DOHH2 (cell line): ENCODE measurements around the gene GREM2.

Source experiments
- H3F3A ChIP-seq: fragments of 200-600 bp; sonication (generic), shearing (Covaris generic); 2 replicates; pipeline ENCODE4 v1.6.0; 2016; ENCODE audit warnings: antibody characterized with exemption, mild to moderate bottlenecking; ENCODE audit not compliant: control insufficient read depth, insufficient read depth
- H3K27ac ChIP-seq: fragments of 200-600 bp; sonication (generic); 2 replicates; pipeline ENCODE4 v1.5.1; 2014; ENCODE audit warnings: low read depth, mild to moderate bottlenecking, low read length, moderate library complexity
- H3K27me3 ChIP-seq: fragments of 200-600 bp; sonication (generic); 2 replicates; pipeline ENCODE4 v1.6.1; 2014; ENCODE audit warnings: mild to moderate bottlenecking, low read length, mixed read lengths; ENCODE audit not compliant: control insufficient read depth
- H3K36me3 ChIP-seq: fragments of 200-600 bp; sonication (generic); 2 replicates; pipeline ENCODE4 v1.6.1; 2014; ENCODE audit warnings: mild to moderate bottlenecking, low read length, moderate library complexity, mixed read lengths; ENCODE audit not compliant: control insufficient read depth
- H3K4me1 ChIP-seq: fragments of 200-600 bp; sonication (generic); 2 replicates; pipeline ENCODE4 v1.6.1; 2014; ENCODE audit warnings: mild to moderate bottlenecking, low read length, mixed read lengths; ENCODE audit not compliant: control insufficient read depth
- H3K4me2 ChIP-seq: fragments of 200-600 bp; sonication (generic); 2 replicates; pipeline ENCODE4 v1.6.0; 2014; ENCODE audit warnings: mild to moderate bottlenecking, low read length, moderate library complexity
- H3K4me3 ChIP-seq: fragments of 200-600 bp; sonication (generic); 2 replicates; pipeline ENCODE4 v1.5.1; 2014; ENCODE audit warnings: mild to moderate bottlenecking, low read length, mixed read lengths
- H3K79me2 ChIP-seq: fragments of 200-600 bp; sonication (generic); 2 replicates; pipeline ENCODE4 v1.6.1; 2014; ENCODE audit warnings: mild to moderate bottlenecking, low read length, mixed read lengths; ENCODE audit not compliant: control insufficient read depth
- H3K9me2 ChIP-seq: fragments of 200-600 bp; sonication (generic); replicated peaks from 2 replicates; pipeline ENCODE4 v1.6.1; 2014; ENCODE audit warnings: mild to moderate bottlenecking, low read length, mixed read lengths; ENCODE audit not compliant: control insufficient read depth
- H3K9me3 ChIP-seq: fragments of 200-600 bp; sonication (generic); 2 replicates; pipeline ENCODE4 v1.6.1; 2014; ENCODE audit warnings: antibody characterized with exemption, low read length, mixed read lengths; ENCODE audit not compliant: control insufficient read depth, insufficient read depth
- H4K20me1 ChIP-seq: fragments of 200-600 bp; sonication (generic); 2 replicates; pipeline ENCODE4 v1.6.0; 2014; ENCODE audit warnings: low read depth, mild to moderate bottlenecking, antibody characterized with exemption, low read length, moderate library complexity; ENCODE audit not compliant: control insufficient read depth, insufficient read depth
- CTCF ChIP-seq: fragments of 200-600 bp; sonication (generic); IDR thresholded peaks from one replicate; pipeline ENCODE4 v1.5.1; 2014; ENCODE audit warnings: antibody characterized with exemption, mild to moderate bottlenecking, low read depth, low read length; ENCODE audit not compliant: poor library complexity, severe bottlenecking
- EZH2phosphoT487 ChIP-seq: fragments of 200-600 bp; sonication (generic); IDR thresholded peaks from 2 replicates; pipeline ENCODE4 v1.6.1; 2017; ENCODE audit warnings: borderline replicate concordance, mild to moderate bottlenecking, antibody characterized with exemption, low read length, moderate library complexity, mixed read lengths

GREM2 gene

GRCh38 chr1:240599830-240600229 lies 12.1 kb downstream of the GREM2 start:
- H3K79me2 ChIP-seq: no peaks in the 10 kb centered on the region
- no peak overlapping the region for H3K4me2 ChIP-seq
- H3K27me3 ChIP-seq: peaks cover 4% of the 10 kb centered on the region; the same call in 1 of the 2 replicates
- no peak overlapping the region for H3K4me3 ChIP-seq
- no peak overlapping the region for H3K27ac ChIP-seq
- H3K9me3 ChIP-seq: no peaks in the 10 kb centered on the region
- no peaks in the 10 kb centered on the region for H3F3A ChIP-seq
- no peaks in the 10 kb centered on the region for H3K36me3 ChIP-seq
- H3K9me2 ChIP-seq: no peaks in the 10 kb centered on the region
- no peak for TF ChIP-seq EZH2phosphoT487
- no peak for TF ChIP-seq CTCF
- H4K20me1 ChIP-seq: no peaks in the 10 kb centered on the region
- H3K4me1 ChIP-seq: no peaks in the 10 kb centered on the region

- no peak overlapping the region for H3K27ac ChIP-seq
- no peaks in the 10 kb centered on the region for H3K36me3 ChIP-seq
- no peaks in the 10 kb centered on the region for H3F3A ChIP-seq
- H4K20me1 ChIP-seq: no peaks in the 10 kb centered on the region
- no peaks in the 10 kb centered on the region for H3K4me1 ChIP-seq
- no peak for TF ChIP-seq CTCF
- no peak for TF ChIP-seq EZH2phosphoT487
- H3K27me3 ChIP-seq: peaks cover 4% of the 10 kb centered on the region; the same call in 1 of the 2 replicates
- H3K79me2 ChIP-seq: no peaks in the 10 kb centered on the region
- H3K4me2 ChIP-seq: no peak overlapping the region
- H3K9me3 ChIP-seq: no peaks in the 10 kb centered on the region
- no peak overlapping the region for H3K4me3 ChIP-seq
- no peaks in the 10 kb centered on the region for H3K9me2 ChIP-seq
Observed at GRCh38 chr1:240599299-240599698, 12.7 kb downstream of the GREM2 start.

- Histone ChIP-seq H3K27me3 (peaks cover 4% of the 10 kb centered on the region; the same call in 1 of the 2 replicates), H3K27ac (no peak overlapping the region), H3K79me2 (no peaks in the 10 kb centered on the region), H3K9me3 (no peaks in the 10 kb centered on the region), H3K4me2 (no peak overlapping the region), H4K20me1 (no peaks in the 10 kb centered on the region), H3K9me2 (no peaks in the 10 kb centered on the region), H3F3A (no peaks in the 10 kb centered on the region), H3K4me3 (no peak overlapping the region), H3K36me3 (no peaks in the 10 kb centered on the region), H3K4me1 (no peaks in the 10 kb centered on the region)
- TF ChIP-seq EZH2phosphoT487: no peak
- no peak for TF ChIP-seq CTCF
Observed at GRCh38 chr1:240598216-240599001, 13.5 kb downstream of the GREM2 start.
